IMR-90 (cell line): Measurements from ENCODE around the gene FOXR1. TPM values are rescaled to one million over a fixed set of nuclear protein-coding genes. Genes with fewer than 3 reads are reported as not detected.

Experiments used
- ATAC-seq: fragments of 200-7000 bp; cut with Tn5 transposase; 2 replicates; pipeline ENCODE4 v1.9.1; 2020; ENCODE audit warnings: low read depth, mild to moderate bottlenecking, moderate library complexity
- BruUV-seq: library from RNA; stranded (reverse); fragments of 400-500 nt; replicated peaks from 2 replicates; lab custom pipeline; 2021; lab: Mats Ljungman, UMichigan
- CTCF ChIA-PET: fragments of 300-600 bp; formaldehyde crosslinking; extraction: SDS; loops from one replicate; lab custom pipeline; 2021; ENCODE audit warnings: antibody characterized with exemption; lab: Yijun Ruan, JAX
- POLR2A ChIA-PET: fragments of 300-600 bp; sonication (Branson Sonifier 250); formaldehyde crosslinking; loops from one replicate; lab custom pipeline; 2022; ENCODE audit warnings: antibody characterized with exemption; ENCODE audit not compliant: unreplicated experiment; lab: Charles Lee
- DNase-seq: peaks from one replicate; pipeline ENCODE4 v3.0.0; 2013
- H2AFZ ChIP-seq: replicated peaks from 2 replicates; pipeline ENCODE3; 2013; ENCODE audit warnings: low read length, mild to moderate bottlenecking; ENCODE audit not compliant: poor library complexity
- H2AK5ac ChIP-seq: 2 replicates; pipeline ENCODE4 v1.6.1; 2013; ENCODE audit warnings: low read depth, low read length, inconsistent platforms
- H2AK9ac ChIP-seq: replicated peaks from 2 replicates; pipeline ENCODE3; 2013; ENCODE audit warnings: mild to moderate bottlenecking, low read depth, low read length, moderate library complexity; ENCODE audit not compliant: poor library complexity
- H2BK120ac ChIP-seq: 2 replicates; pipeline ENCODE4 v1.6.1; 2013; ENCODE audit warnings: low read depth, low read length, inconsistent platforms
- H2BK15ac ChIP-seq: 3 replicates; pipeline ENCODE4 v1.6.1; 2013; ENCODE audit warnings: low read depth, low read length, inconsistent platforms
- H2BK20ac ChIP-seq: 2 replicates; pipeline ENCODE4 v1.6.1; 2013; ENCODE audit warnings: low read depth, mild to moderate bottlenecking, inconsistent platforms, low read length, moderate library complexity
- H2BK5ac ChIP-seq: 2 replicates; pipeline ENCODE4 v1.6.1; 2013; ENCODE audit warnings: mild to moderate bottlenecking, low read depth, low read length, inconsistent platforms; ENCODE audit not compliant: poor library complexity, severe bottlenecking
- H3K14ac ChIP-seq: replicated peaks from 2 replicates; pipeline ENCODE4 v1.6.1; 2013; ENCODE audit warnings: low read depth, low read length, inconsistent platforms
- H3K18ac ChIP-seq: 2 replicates; pipeline ENCODE4 v1.6.1; 2013; ENCODE audit warnings: low read depth, low read length, control low read depth
- H3K23ac ChIP-seq: 2 replicates; pipeline ENCODE4 v1.6.1; 2013; ENCODE audit warnings: low read depth, low read length, inconsistent platforms
- H3K27ac ChIP-seq: 2 replicates; pipeline ENCODE4 v1.5.1; 2013; ENCODE audit warnings: mild to moderate bottlenecking, control low read depth, low read length; ENCODE audit not compliant: insufficient read depth
- H3K27me3 ChIP-seq: 2 replicates; pipeline ENCODE4 v1.6.1; 2013; ENCODE audit warnings: low read length; ENCODE audit not compliant: control insufficient read depth, insufficient read depth
- H3K36me3 ChIP-seq: 2 replicates; pipeline ENCODE4 v1.6.1; 2013; ENCODE audit warnings: low read length, mixed read lengths; ENCODE audit not compliant: control insufficient read depth, insufficient read depth
- H3K4ac ChIP-seq: 2 replicates; pipeline ENCODE4 v1.6.1; 2013; ENCODE audit warnings: low read depth, low read length, inconsistent platforms
- H3K4me1 ChIP-seq: 2 replicates; pipeline ENCODE4 v1.6.1; 2013; ENCODE audit warnings: low read length, mixed read lengths; ENCODE audit not compliant: control insufficient read depth, insufficient read depth
- H3K4me2 ChIP-seq: 2 replicates; pipeline ENCODE4 v1.6.1; 2013; ENCODE audit warnings: low read depth, mild to moderate bottlenecking, control low read depth, low read length, moderate library complexity
- H3K4me3 ChIP-seq: 2 replicates; pipeline ENCODE4 v1.5.1; 2013; ENCODE audit warnings: low read depth, mild to moderate bottlenecking, control low read depth, low read length, moderate library complexity; ENCODE audit not compliant: insufficient read depth
- H3K56ac ChIP-seq: 2 replicates; pipeline ENCODE4 v1.6.1; 2013; ENCODE audit warnings: low read length, inconsistent platforms; ENCODE audit not compliant: insufficient read depth; ENCODE audit errors: extremely low read depth
- H3K79me1 ChIP-seq, 2 experiments: 2 replicates each; pipeline ENCODE4 v1.6.1; 2013; ENCODE audit warnings: low read length in 2 of 2, inconsistent platforms in 1 of 2, low read depth in 1 of 2
- H3K9ac ChIP-seq: 2 replicates; pipeline ENCODE4 v1.6.1; 2013; ENCODE audit warnings: low read depth, low read length, control low read depth
- H3K9me1 ChIP-seq: 2 replicates; pipeline ENCODE4 v1.6.1; 2013; ENCODE audit warnings: low read length, inconsistent platforms; ENCODE audit not compliant: insufficient read depth
- H3K9me3 ChIP-seq: 2 replicates; pipeline ENCODE4 v1.6.1; 2013; ENCODE audit warnings: low read length; ENCODE audit not compliant: control insufficient read depth, insufficient read depth
- H4K20me1 ChIP-seq: 2 replicates; pipeline ENCODE4 v1.6.1; 2013; ENCODE audit warnings: low read length, inconsistent platforms; ENCODE audit not compliant: insufficient read depth
- H4K5ac ChIP-seq: 2 replicates; pipeline ENCODE4 v1.6.1; 2013; ENCODE audit warnings: mild to moderate bottlenecking, low read depth, low read length, control low read depth
- H4K8ac ChIP-seq, 2 experiments: 2 replicates each; pipeline ENCODE4 v1.6.1; 2013; ENCODE audit warnings: low read depth in 2 of 2, low read length in 2 of 2, control low read depth in 1 of 2, inconsistent platforms in 1 of 2
- H4K91ac ChIP-seq: 2 replicates; pipeline ENCODE4 v1.6.1; 2013; ENCODE audit warnings: low read depth, low read length, inconsistent platforms; ENCODE audit not compliant: insufficient read depth
- MAZ ChIP-seq: IDR thresholded peaks from 2 replicates; pipeline ENCODE4 v1.6.1; 2012; ENCODE audit warnings: low read depth, mild to moderate bottlenecking, low read length, improper control_type of control experiment, moderate library complexity, borderline replicate concordance
- NFE2L2 ChIP-seq: fragments of 150-350 bp; IDR thresholded peaks from 2 replicates; pipeline ENCODE4 v1.6.1; 2016; ENCODE audit warnings: low read depth, mild to moderate bottlenecking, low read length
- RAD21 ChIP-seq: IDR thresholded peaks from 2 replicates; pipeline ENCODE4 v1.6.1; 2012; ENCODE audit warnings: low read length, improper control_type of control experiment
- SMC3 ChIP-seq: fragments of 150-350 bp; IDR thresholded peaks from 2 replicates; pipeline ENCODE4 v1.6.1; 2016; ENCODE audit warnings: low read depth, mild to moderate bottlenecking, antibody characterized with exemption, low read length, moderate library complexity
- WGBS, 2 experiments: methylation state at CpG; one replicate each; pipeline versions ENCODE4 v1.1.5 to v1.1.7; 2013; ENCODE audit warnings: missing lambda C conversion rate in 2 of 2; ENCODE audit not compliant: insufficient read length in 1 of 2; ENCODE audit errors: extremely low coverage in 2 of 2; 5-methylcytosine and 5-hydroxymethylcytosine counted together
- dilution Hi-C: fragments of 300-500 bp; cut with HindIII; formaldehyde crosslinking; loops from one replicate; pipeline ENCODE4 v1.14.3; 2018; ENCODE audit warnings: low sequenced_read_pairs; ENCODE audit not compliant: unreplicated experiment
- in situ Hi-C: fragments of 300-500 bp; cut with MboI; formaldehyde crosslinking; loops from 3 replicates; pipeline ENCODE4 v1.14.3; 2019; ENCODE audit warnings: low sequenced_read_pairs, inconsistent platforms, mixed read lengths
- intact Hi-C: fragments of 100-400 bp; cut with micrococcal nuclease; formaldehyde crosslinking; loops from 2 replicates; pipeline ENCODE4 v1.10.0; 2022
- polyA plus RNA-seq, 3 experiments: library from polyadenylated mRNA; depleted of rRNA; stranded (reverse); fragments of >200 nt; gene quantifications; 2 replicates each; pipeline ENCODE4 v1.2.3, GENCODE V29; 2012; ENCODE audit warnings: low replicate concordance in 1 of 3
- total RNA-seq: library from RNA; depleted of rRNA; stranded (reverse); fragments of >200 nt; gene quantifications from 2 replicates; pipeline ENCODE4 v1.2.3, GENCODE V29; 2012
- TF ChIP-seq, protein P1 (sequence below): conservative IDR thresholded peaks from 2 replicates; pipeline ENCODE4 v1.5.1; 2012; ENCODE audit warnings: mild to moderate bottlenecking, low read depth, low read length, improper control_type of control experiment

Gene FOXR1
- total and polyA plus RNA-seq, 2 of the 4 experiments (the other 2 are of a cell fraction), result not detected

DNA sequence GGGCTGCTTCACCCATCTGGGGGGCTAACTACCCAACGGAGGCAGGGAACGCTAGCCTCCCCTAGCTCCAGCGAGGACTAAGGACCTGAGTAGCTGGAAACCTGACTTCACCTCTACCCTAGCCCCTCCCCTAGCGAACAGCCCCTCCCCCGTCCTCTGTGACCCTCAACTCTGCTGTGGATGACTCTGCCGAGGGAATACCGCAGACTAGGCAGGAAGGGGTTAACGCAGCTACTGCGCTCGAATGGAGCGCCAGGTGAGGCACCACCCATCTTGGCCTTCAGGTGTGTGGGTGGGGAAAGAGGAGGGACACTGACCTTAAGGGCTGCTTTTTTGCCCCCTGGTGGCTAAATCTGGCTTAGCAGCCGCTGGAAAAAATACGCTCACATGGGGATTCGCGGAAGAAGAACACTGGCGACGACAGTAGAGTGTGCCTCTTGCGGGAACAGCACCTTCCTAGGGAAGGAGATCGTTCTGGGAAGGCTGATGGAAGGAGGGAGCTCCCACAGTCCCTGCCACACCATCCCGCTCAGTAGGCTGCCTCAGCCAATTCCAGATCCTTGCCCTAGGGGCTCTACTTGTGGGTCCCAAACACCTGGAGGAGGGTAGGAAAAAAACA, 41.4 kb upstream of the FOXR1 start:
- H4K5ac ChIP-seq, result no peak overlapping the region
- BruUV-seq, result no TSS peak
- no CpG with 5 or more reads among the region's 20 CpGs for WGBS, 2 experiments
- H3K9me1 ChIP-seq, result no peaks in the 10 kb centered on the region
- peak overlapping the region; percentile 18; the same call in 1 of the 2 replicates for H4K91ac ChIP-seq
- H3K27me3 ChIP-seq, result no peaks in the 10 kb centered on the region
- no peak overlapping the region for H3K18ac ChIP-seq
- no peak overlapping the region; the same call in 1 of the 2 replicates for H3K14ac ChIP-seq
- CTCF ChIA-PET, result interaction anchor here (0.7 to 1.3 kb wide), 5 partner anchors 9 to 24 kb away, joined by 3 read pairs; no protein-coding TSS in a partner anchor
- H3K4me3 ChIP-seq, result peak overlapping the region; percentile 69
- POLR2A ChIA-PET, result no interaction called here
- DNase-seq, result peak; percentile 63
- no peak overlapping the region for H3K9ac ChIP-seq
- no peaks in the 10 kb centered on the region; the same call in none of the 2 replicates for H4K20me1 ChIP-seq
- H2BK15ac ChIP-seq, result no peak overlapping the region; the same call in 2 of the 3 replicates
- H2BK120ac ChIP-seq, result 0 out of 2 replicates have a peak overlapping the region, but pooled peaks have one; percentile 4
- TF ChIP-seq NFE2L2 (no peak), MAZ (peak; percentile 31; the same call in 1 of the 2 replicates), SMC3 (peak; percentile 87), RAD21 (peak; percentile 62)
- TF ChIP-seq, protein P1, sequence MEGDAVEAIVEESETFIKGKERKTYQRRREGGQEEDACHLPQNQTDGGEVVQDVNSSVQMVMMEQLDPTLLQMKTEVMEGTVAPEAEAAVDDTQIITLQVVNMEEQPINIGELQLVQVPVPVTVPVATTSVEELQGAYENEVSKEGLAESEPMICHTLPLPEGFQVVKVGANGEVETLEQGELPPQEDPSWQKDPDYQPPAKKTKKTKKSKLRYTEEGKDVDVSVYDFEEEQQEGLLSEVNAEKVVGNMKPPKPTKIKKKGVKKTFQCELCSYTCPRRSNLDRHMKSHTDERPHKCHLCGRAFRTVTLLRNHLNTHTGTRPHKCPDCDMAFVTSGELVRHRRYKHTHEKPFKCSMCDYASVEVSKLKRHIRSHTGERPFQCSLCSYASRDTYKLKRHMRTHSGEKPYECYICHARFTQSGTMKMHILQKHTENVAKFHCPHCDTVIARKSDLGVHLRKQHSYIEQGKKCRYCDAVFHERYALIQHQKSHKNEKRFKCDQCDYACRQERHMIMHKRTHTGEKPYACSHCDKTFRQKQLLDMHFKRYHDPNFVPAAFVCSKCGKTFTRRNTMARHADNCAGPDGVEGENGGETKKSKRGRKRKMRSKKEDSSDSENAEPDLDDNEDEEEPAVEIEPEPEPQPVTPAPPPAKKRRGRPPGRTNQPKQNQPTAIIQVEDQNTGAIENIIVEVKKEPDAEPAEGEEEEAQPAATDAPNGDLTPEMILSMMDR, result peak; percentile 87
- peak overlapping the region in 1 of 2 experiments; percentile 65; a peak in 3 of 4 replicates for H4K8ac ChIP-seq
- peak overlapping the region; percentile 92 for H2AK9ac ChIP-seq
- no peaks in the 10 kb centered on the region for H3K9me3 ChIP-seq
- H3K23ac ChIP-seq, result no peak overlapping the region; the same call in 1 of the 2 replicates
- intact Hi-C loops (no loop called here), in situ Hi-C loops (no loop called here), dilution Hi-C loops (no loop called here)
- H3K56ac ChIP-seq, result no peak overlapping the region; the same call in 1 of the 2 replicates
- ATAC-seq, result no peak
- H3K79me1 ChIP-seq, result peaks cover 0 to 24% of the 10 kb centered on the region in 2 experiments; a peak in 2 of 4 replicates
- peak overlapping the region; percentile 66; the same call in 1 of the 2 replicates for H3K4ac ChIP-seq
- H2BK5ac ChIP-seq, result no peak overlapping the region
- peak overlapping the region; percentile 81 for H3K4me2 ChIP-seq
- no peaks in the 10 kb centered on the region for H3K36me3 ChIP-seq
- no peak overlapping the region for H2BK20ac ChIP-seq
- peak overlapping the region; percentile 34 for H3K27ac ChIP-seq
- peaks cover 5% of the 10 kb centered on the region; the same call in 1 of the 2 replicates for H3K4me1 ChIP-seq
- peak overlapping the region; percentile 90 for H2AK5ac ChIP-seq
- H2AFZ ChIP-seq, result peak overlapping the region; percentile 91
